Measurements from ENCODE around the gene DCTN3. TPM values are rescaled to one million over a fixed set of nuclear protein-coding genes. Genes with fewer than 3 reads are reported as not detected.

DCTN3 gene
- total RNA-seq, 1 experiment from 2014 or later: 110 TPM

DNA sequence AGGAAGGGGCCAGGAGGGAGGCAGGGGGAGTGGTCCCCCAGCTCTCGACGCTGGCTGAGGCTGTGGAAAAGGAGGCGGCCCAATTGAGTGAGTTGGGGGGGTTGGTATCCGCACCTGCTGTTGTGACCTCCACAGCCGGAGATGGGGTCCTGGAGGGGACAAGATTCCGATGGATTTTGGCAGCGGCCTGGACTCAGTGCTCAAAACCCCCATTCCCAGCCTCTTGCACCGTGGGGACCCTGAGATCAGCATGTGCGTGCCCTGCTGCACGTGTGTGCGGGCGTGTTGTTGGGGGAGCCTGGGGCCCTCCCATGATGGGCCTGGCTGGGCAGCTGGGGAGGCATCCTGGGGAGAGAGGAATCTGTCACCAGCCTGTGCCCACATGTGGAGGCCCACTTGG is 45.7 kb downstream of the DCTN3 start:
- Histone ChIP-seq H3K27ac (no peak overlapping the region), H3K9me3 (replicated peaks) (no peaks in the 10 kb centered on the region), H3K4me1 (replicated peaks) (no peaks in the 10 kb centered on the region), H3K4me3 (no peak overlapping the region), H3K36me3 (no peaks in the 10 kb centered on the region), H3K27me3 (replicated peaks) (peaks cover 4% of the 10 kb centered on the region; the same call in 1 of the 2 replicates)
- DNase-seq (ENCODE audit: low read depth in 1 of 2, low spot score in 2 of 2): no peak

DNA sequence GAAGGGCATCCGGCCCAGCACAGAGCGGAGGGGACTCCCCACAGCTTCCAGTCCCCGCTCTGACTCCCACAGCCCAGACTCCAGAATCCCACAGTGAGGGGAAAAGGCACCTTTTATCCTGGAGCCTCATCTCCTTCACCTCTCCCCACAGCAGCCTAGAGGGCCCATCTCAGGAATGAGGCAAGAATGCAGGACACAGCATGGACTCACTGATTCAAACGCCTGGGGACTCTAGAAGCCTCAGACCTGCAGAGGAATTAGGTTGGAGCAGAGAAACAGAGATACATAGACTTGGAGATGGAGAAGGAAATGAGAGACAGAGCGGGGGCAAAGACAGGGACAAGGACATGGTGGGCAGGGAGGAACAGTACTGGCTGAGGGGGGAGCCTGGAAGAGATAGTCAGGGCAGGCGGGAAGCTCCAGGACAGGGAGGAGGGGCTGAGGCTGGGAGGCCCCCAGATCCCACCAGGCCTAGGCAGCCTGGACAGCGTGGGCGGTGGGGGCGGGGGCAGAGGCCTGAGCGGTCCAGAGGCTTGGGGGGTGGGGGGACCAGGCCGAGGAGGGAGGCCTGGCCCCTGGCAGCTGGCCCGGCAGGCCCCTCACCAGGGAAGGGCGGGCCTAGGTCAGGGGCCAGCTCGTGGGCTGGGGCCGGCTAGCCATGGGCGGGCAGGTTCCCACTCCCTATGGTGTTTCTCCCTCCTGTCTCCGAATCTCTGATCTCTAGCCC is 46.5 kb downstream of the DCTN3 start:
- Histone ChIP-seq H3K4me3 (no peak overlapping the region), H3K27me3 (replicated peaks) (peaks cover 4% of the 10 kb centered on the region; the same call in 1 of the 2 replicates), H3K4me1 (replicated peaks) (no peaks in the 10 kb centered on the region), H3K27ac (no peak overlapping the region), H3K36me3 (no peaks in the 10 kb centered on the region), H3K9me3 (replicated peaks) (no peaks in the 10 kb centered on the region)
- DNase-seq (ENCODE audit: low read depth in 1 of 2, low spot score in 2 of 2): no peak

DNA sequence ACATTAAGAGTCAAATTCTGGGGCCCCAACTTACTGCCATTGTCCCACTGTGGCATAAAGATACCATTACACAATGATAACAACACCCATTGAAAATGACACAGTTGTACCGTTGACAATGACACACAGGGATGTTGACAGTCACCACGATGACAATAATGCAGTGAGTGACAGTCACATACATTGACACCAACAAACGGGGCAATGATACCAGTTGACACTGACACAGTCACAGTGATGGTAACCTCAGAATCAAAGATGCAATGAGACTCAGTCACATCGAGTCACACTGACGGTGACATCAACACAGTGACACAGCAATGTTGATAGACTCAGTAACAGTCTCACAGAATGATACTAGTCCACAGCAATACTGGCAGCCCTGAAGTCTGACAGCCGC is 47.7 kb downstream of the DCTN3 start:
- Histone ChIP-seq H3K4me1 (replicated peaks) (no peaks in the 10 kb centered on the region), H3K27ac (no peak overlapping the region)

DNA sequence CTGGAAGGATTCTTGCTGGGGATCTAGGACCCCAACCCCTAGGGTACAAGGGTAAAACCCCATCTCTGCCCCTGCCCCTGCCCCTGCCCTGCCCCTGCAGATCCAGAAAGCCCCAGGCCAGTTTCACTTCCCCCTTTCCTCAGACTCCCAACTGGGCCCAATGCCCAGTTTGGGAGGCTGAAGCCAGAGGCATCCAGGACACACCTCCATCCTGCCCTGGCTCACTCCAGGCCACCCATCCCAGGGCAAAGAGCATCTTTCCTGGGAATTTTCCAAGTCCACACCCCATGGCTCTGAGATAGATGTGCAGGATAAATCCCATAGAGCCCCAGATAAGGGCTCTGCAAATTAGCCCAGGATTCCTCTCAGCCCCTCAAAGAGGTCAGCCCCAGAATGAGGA is 48.2 kb downstream of the DCTN3 start:
- Histone ChIP-seq H3K36me3 (no peaks in the 10 kb centered on the region), H3K9me3 (replicated peaks) (no peaks in the 10 kb centered on the region), H3K4me1 (replicated peaks) (no peaks in the 10 kb centered on the region), H3K27ac (no peak overlapping the region), H3K27me3 (replicated peaks) (no peaks in the 10 kb centered on the region), H3K4me3 (no peak overlapping the region)
- no peak for DNase-seq (ENCODE audit: low read depth in 1 of 2, low spot score in 2 of 2)

More for the DNA sequence above, 47.7 kb downstream of the DCTN3 start:
- H3K9me3 ChIP-seq (replicated peaks): no peaks in the 10 kb centered on the region
- H3K4me3 ChIP-seq: no peak overlapping the region
- no peak for DNase-seq (ENCODE audit: low read depth in 1 of 2, low spot score in 2 of 2)
- H3K27me3 ChIP-seq (replicated peaks): no peaks in the 10 kb centered on the region
- H3K36me3 ChIP-seq: no peaks in the 10 kb centered on the region

DNA sequence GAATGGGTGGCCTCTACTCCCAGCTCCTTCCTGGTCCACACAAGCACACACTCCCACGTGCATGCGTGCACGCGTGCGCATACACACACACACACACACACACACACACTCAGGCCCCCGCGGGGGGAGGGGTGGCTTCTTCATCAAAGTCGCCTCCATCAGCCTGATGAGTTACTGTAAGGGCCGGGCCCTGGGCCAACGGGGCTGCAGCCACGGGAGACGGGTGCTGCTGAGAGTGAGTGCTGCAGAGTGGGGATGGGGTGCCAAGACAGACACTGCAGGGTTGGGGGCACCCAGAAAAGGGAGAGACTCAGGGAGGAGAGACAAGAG is 48.8 kb downstream of the DCTN3 start:
- Histone ChIP-seq H3K4me3 (no peak overlapping the region), H3K4me1 (replicated peaks) (no peaks in the 10 kb centered on the region), H3K27me3 (replicated peaks) (no peaks in the 10 kb centered on the region), H3K9me3 (replicated peaks) (no peaks in the 10 kb centered on the region), H3K27ac (no peak overlapping the region), H3K36me3 (no peaks in the 10 kb centered on the region)
- no peak for DNase-seq (ENCODE audit: low read depth in 1 of 2, low spot score in 2 of 2)

DNA sequence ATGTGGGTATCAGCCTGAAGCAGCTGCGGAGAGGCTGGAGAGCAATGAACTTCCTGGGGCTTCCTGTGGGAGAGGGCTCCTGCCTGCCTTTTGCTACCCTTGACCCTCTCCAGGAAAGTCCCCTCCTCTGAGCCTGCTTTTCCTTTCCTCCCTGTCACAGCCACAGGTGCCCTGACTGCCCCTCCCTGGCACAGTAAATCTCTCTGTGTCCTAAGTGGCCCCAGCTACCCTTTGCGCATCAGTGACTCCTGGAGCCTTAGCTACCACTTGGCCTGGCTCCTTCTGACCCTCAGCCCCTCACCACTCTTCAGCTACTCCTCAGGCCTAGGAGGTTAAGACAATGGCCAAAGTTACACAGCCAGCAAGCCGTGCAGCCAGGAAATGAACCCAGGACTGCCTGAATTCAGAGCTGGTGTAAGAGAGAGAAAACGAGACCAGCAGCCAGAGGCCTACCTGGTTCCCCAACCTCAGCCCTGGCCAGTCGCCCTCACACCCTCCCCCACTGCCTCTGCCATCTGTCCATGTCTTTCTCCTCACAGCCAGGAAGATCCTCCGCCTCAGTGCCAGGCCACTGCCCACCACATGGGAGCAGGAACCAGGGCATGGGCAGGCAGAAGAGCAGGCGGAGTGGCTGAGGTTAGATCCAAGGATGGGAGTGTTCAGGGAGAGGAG is 49.4 kb downstream of the DCTN3 start:
- Histone ChIP-seq H3K27me3 (replicated peaks) (no peaks in the 10 kb centered on the region), H3K4me1 (replicated peaks) (no peaks in the 10 kb centered on the region), H3K36me3 (no peaks in the 10 kb centered on the region), H3K9me3 (replicated peaks) (no peaks in the 10 kb centered on the region), H3K27ac (no peak overlapping the region), H3K4me3 (no peak overlapping the region)
- no peak for DNase-seq (ENCODE audit: low read depth in 1 of 2, low spot score in 2 of 2)

DNA sequence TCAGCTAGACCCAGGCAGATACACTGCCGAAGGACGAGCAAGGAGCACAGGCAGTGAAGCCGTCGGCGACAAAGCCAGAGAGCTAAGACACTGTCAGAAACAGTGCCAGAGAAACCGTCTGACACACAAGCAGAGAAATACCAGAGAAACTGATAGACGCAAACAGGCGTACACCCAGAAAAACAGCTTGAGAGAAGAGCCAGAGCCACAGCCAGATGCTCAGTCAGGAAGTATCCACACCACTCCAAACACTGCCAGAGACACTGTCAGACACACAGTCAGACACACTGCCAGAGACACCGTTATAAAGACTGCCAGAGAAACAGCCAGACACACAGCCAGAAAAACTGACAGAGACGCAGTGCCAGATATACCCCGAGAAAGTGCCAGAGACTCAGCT is 49.9 kb downstream of the DCTN3 start:
- H3K9me3 ChIP-seq (replicated peaks): no peaks in the 10 kb centered on the region
- no peak for DNase-seq (ENCODE audit: low read depth in 1 of 2, low spot score in 2 of 2)
- no peak overlapping the region for H3K27ac ChIP-seq
- no peaks in the 10 kb centered on the region for H3K36me3 ChIP-seq
- no peak overlapping the region for H3K4me3 ChIP-seq
- H3K4me1 ChIP-seq (replicated peaks): no peaks in the 10 kb centered on the region
- no peaks in the 10 kb centered on the region for H3K27me3 ChIP-seq (replicated peaks)

DNA sequence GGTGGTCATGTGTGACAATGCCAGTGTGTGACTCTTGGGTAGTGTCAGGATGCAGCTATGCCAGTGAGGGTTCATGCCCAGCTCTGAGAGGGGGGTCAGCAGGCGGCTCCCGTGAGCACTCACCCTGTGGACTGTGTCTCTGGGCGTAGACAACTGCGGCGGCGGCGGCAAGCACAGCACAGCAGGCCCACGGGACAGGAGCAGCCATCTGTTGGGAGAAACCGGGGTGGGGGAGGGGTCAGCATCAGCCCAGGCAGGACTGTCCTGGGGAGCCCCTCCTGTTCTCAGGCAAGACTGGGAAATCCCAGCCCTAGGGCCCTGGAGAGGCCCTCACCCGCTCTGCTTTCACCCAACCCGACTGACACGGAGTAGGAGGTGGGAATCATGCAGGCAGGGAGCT is 51.5 kb downstream of the DCTN3 start:
- no peak overlapping the region for H3K27ac ChIP-seq
- no peaks in the 10 kb centered on the region for H3K9me3 ChIP-seq (replicated peaks)
- no peaks in the 10 kb centered on the region for H3K36me3 ChIP-seq
- H3K4me3 ChIP-seq: no peak overlapping the region
- DNase-seq (ENCODE audit: low read depth in 1 of 2, low spot score in 2 of 2): no peak
- H3K4me1 ChIP-seq (replicated peaks): no peaks in the 10 kb centered on the region
- H3K27me3 ChIP-seq (replicated peaks): no peaks in the 10 kb centered on the region

DNA sequence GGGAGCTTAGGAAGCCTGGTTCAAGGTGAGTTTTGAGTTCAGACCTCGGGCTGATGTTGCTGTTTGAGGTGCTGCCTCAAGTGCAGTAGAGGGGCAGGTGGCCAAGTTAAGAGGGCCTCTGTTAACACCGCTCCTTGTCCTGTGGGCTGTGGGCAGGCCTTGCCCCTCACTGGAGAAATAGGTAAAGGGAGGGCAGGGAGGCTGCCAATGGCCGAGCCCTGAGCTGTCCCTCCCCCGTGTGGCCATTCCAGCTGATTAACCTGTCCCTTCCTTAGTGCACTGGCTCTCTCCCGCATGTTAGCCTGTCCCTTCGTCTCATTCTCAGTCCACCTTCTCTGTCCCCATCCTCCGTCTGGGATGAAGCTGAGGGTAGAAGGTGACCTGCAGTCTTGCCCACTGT is 52.2 kb downstream of the DCTN3 start:
- Histone ChIP-seq H3K36me3 (no peaks in the 10 kb centered on the region), H3K9me3 (replicated peaks) (no peaks in the 10 kb centered on the region), H3K27ac (no peak overlapping the region), H3K27me3 (replicated peaks) (no peaks in the 10 kb centered on the region), H3K4me3 (no peak overlapping the region), H3K4me1 (replicated peaks) (no peaks in the 10 kb centered on the region)
- no peak for DNase-seq (ENCODE audit: low read depth in 1 of 2, low spot score in 2 of 2)

DNA sequence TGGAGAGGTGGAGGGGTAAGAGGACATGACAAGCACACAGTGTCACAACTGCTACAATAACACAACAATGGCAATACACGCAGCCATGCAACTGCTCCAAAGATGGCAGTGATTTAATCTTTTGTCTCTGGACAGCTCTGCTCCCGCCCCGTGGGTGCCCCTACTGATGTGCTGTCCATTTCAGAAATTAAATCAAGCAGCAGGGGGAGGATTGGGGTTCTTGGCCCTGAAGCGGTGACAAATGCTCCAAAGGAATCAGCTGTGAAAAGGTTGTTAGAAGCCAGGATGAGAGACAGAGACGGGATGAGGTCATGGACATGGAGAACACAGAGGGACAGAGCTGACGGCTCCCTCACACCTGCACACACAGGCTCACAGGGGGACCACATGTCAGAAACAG is 53.3 kb downstream of the DCTN3 start:
- H3K27ac ChIP-seq: no peak overlapping the region
- no peak overlapping the region for H3K4me3 ChIP-seq
- H3K4me1 ChIP-seq (replicated peaks): no peaks in the 10 kb centered on the region
- no peaks in the 10 kb centered on the region for H3K9me3 ChIP-seq (replicated peaks)
- H3K27me3 ChIP-seq (replicated peaks): no peaks in the 10 kb centered on the region
- H3K36me3 ChIP-seq: no peaks in the 10 kb centered on the region
- no peak for DNase-seq (ENCODE audit: low read depth in 1 of 2, low spot score in 2 of 2)

DNA sequence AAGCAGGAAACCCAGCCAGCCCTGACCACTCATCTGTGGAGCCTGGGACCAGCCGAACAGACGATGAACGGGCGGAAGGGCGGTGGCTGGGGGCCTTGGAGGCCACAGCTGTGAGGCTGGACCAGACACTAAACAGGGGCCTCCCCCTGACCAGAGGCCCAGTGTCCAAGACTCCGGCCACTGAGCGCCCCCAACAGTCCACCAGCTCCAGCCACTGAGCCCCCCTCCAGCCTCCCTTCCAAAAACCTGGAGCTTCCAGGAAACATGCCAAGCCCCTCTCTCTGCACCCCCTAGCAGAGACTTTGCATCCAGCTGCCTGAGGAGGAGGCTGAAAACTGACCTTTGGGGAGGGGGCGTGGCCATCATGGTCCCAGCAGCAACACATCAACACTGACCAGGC is 54.0 kb downstream of the DCTN3 start:
- Histone ChIP-seq H3K9me3 (replicated peaks) (no peaks in the 10 kb centered on the region), H3K4me3 (no peak overlapping the region), H3K36me3 (no peaks in the 10 kb centered on the region), H3K4me1 (replicated peaks) (no peaks in the 10 kb centered on the region), H3K27me3 (replicated peaks) (no peaks in the 10 kb centered on the region), H3K27ac (no peak overlapping the region)
- no peak for DNase-seq (ENCODE audit: low read depth in 1 of 2, low spot score in 2 of 2)

DNA sequence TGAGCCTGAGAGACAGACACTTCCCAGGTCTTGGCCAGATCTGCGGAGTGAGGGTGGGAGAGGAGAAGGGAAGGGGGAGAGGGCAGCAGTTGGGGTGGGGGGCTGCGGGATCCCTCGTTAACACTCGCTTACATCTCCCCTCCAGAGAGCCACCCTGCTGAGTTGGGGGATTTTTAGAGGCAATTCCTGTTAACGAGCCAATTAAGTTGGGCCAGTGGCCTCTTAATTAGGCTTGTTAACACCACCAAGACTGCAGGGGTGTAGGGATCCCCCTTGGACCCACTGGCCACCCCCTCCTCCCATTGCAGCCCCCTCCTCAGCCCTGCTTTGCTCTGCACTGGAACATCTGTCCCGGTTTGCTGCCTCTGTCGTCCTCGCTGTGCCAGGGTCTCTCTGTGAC is 54.4 kb downstream of the DCTN3 start:
- H3K9me3 ChIP-seq (replicated peaks): no peaks in the 10 kb centered on the region
- H3K27me3 ChIP-seq (replicated peaks): no peaks in the 10 kb centered on the region
- no peak for DNase-seq (ENCODE audit: low read depth in 1 of 2, low spot score in 2 of 2)
- no peak overlapping the region for H3K27ac ChIP-seq
- no peaks in the 10 kb centered on the region for H3K4me1 ChIP-seq (replicated peaks)
- no peak overlapping the region for H3K4me3 ChIP-seq
- no peaks in the 10 kb centered on the region for H3K36me3 ChIP-seq

DNA sequence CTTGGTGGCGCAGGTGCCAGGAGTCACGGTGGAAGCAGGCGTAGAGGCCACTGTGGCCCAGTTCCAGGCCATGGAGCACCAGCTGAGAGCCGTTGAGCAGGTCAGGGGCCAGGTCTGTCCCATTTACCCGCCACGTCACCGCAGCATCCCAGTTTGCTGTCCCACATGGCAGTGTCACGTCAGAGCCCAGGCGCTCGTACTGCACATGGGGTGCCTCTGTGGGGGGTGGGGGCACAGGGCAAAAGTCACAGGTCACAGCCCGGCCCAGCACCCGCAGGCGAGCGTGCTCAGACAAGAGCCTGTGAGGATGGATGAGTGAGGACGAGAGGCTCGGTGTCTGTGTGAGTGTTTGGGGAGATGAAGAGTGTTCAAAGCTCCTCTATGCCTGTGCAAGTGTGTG is 55.7 kb downstream of the DCTN3 start:
- Histone ChIP-seq H3K9me3 (replicated peaks) (no peaks in the 10 kb centered on the region), H3K27ac (no peak overlapping the region), H3K36me3 (no peaks in the 10 kb centered on the region), H3K4me3 (no peak overlapping the region), H3K27me3 (replicated peaks) (no peaks in the 10 kb centered on the region), H3K4me1 (replicated peaks) (no peaks in the 10 kb centered on the region)
- no peak for DNase-seq (ENCODE audit: low read depth in 1 of 2, low spot score in 2 of 2)

Data from SJSA1 (cell line).